Measurements from ENCODE around the gene ENPEP. TPM values are rescaled to one million over a fixed set of nuclear protein-coding genes. Genes with fewer than 3 reads are reported as not detected.

ENPEP gene
- total and polyA plus RNA-seq, 7 experiments from 2014 or later = 0.29 TPM; not detected in 6

DNA sequence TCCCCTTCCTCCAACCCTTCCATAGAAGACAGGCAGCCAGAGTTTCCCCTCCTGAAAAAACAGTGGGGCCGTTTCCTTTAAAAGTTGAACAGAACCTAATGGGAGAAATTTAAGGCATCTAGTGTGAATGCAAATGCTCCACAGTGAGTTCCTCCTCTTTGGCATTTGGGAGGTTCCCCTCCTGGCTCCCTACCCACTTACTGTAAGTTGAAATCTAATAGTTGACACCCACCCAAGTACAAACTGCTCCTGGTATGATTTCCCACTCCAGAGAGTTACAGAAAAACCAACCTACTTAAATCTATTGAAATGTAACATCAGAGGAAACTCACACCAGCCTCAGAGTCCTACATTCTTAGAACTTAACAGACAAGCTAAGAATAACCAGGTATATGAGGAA, 17.6 kb downstream of the ENPEP start:
- POLR2A ChIA-PET = no interaction called here
- Histone ChIP-seq H3K27me3 (ENCODE audit: control insufficient read depth in 2 of 2, insufficient read depth in 2 of 2, low read length in 2 of 2) (no peaks in the 10 kb centered on the region), H3K36me3 (ENCODE audit: control insufficient read depth in 2 of 3, insufficient read depth in 3 of 3, low read length in 3 of 3) (no peaks in the 10 kb centered on the region), H3K4me1 (ENCODE audit: control insufficient read depth in 2 of 2, insufficient read depth in 2 of 2, low read length in 2 of 2) (no peaks in the 10 kb centered on the region), H3K4me3 (ENCODE audit: low read length) (no peak overlapping the region), H3K27ac (ENCODE audit: low read depth, low read length) (no peak overlapping the region), H3K9me3 (ENCODE audit: control insufficient read depth in 2 of 3, low read length in 3 of 3) (no peaks in the 10 kb centered on the region)
- Mint-ChIP-seq H3K9me3 (no peaks in the 10 kb centered on the region), H3K27me3 (peaks cover 17 to 30% (median 23%) of the 10 kb centered on the region in 5 donors), H3K4me1 (no peaks in the 10 kb centered on the region), H3K36me3 (no peaks in the 10 kb centered on the region), H3K27ac (no peak overlapping the region), H3K4me3 (no peak overlapping the region)
- DNase-seq (no peak), ATAC-seq (no peak)
- intact Hi-C loops (cut with micrococcal nuclease) = no loop called here
- CTCF ChIA-PET = no interaction called here

DNA sequence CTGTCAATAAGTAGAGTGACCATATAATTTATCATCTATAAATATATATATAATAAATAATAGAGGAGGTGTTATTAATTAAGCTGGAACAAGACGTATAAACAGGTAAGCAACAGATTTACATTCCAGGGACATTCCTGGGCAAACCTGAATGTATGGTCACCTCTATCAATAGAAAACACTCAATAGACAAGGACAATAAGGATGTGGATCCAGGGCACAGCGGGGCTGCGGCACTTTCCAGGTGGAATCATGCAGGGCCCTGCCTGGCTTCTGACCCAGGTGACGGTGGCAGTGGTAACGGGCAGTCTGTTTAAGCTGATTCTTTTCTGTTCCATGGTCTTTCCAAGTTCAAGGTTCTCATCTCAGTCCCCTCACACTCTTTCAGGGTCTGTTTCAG, 22.5 kb downstream of the ENPEP start:
- no peak overlapping the region for H3K27ac ChIP-seq (ENCODE audit: low read depth, low read length)
- no peak overlapping the region for H3K4me3 ChIP-seq (ENCODE audit: low read length)
- ATAC-seq (no peak), DNase-seq (no peak)
- intact Hi-C loops (cut with micrococcal nuclease) = no loop called here
- H3K9me3 ChIP-seq (ENCODE audit: control insufficient read depth in 2 of 3, low read length in 3 of 3) = no peaks in the 10 kb centered on the region
- no peaks in the 10 kb centered on the region for H3K27me3 ChIP-seq (ENCODE audit: control insufficient read depth in 2 of 2, insufficient read depth in 2 of 2, low read length in 2 of 2)
- H3K4me1 ChIP-seq (ENCODE audit: control insufficient read depth in 2 of 2, insufficient read depth in 2 of 2, low read length in 2 of 2) = no peaks in the 10 kb centered on the region
- H3K4me1 Mint-ChIP-seq = no peaks in the 10 kb centered on the region
- H3K4me3 Mint-ChIP-seq = no peak overlapping the region
- no peaks in the 10 kb centered on the region for H3K36me3 Mint-ChIP-seq
- peaks cover 24 to 37% (median 29%) of the 10 kb centered on the region in 5 donors for H3K27me3 Mint-ChIP-seq
- ChIA-PET CTCF (no interaction called here), POLR2A (no interaction called here)
- no peak overlapping the region for H3K27ac Mint-ChIP-seq
- no peaks in the 10 kb centered on the region for H3K9me3 Mint-ChIP-seq
- no peaks in the 10 kb centered on the region for H3K36me3 ChIP-seq (ENCODE audit: control insufficient read depth in 2 of 3, insufficient read depth in 3 of 3, low read length in 3 of 3)

DNA sequence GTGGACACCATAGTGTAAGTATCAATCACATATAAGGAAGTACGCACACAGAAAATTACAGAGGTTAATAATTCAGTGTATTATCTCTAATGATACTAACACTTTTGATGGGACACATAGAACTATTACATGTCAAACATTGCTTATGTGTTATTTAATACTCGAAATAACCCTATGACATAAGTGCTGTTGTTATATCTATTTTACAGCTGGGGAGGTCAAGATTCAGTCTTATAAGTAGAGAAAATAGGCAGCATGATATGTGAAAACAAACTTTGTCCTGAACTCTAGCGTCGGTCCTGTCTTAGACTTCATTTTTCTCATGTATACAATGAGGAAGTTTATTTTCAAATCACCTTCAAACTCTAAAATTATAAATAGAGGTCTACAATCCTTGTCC, 23.2 kb downstream of the ENPEP start:
- intact Hi-C loops (cut with micrococcal nuclease) = no loop called here
- Mint-ChIP-seq H3K27ac (no peak overlapping the region), H3K4me3 (no peak overlapping the region), H3K4me1 (peaks cover 0 to 2% (median 0%) of the 10 kb centered on the region in 7 donors), H3K36me3 (no peaks in the 10 kb centered on the region), H3K27me3 (peaks cover 21 to 31% (median 29%) of the 10 kb centered on the region in 5 donors), H3K9me3 (no peaks in the 10 kb centered on the region)
- Histone ChIP-seq H3K36me3 (ENCODE audit: control insufficient read depth in 2 of 3, insufficient read depth in 3 of 3, low read length in 3 of 3) (no peaks in the 10 kb centered on the region), H3K9me3 (ENCODE audit: control insufficient read depth in 2 of 3, low read length in 3 of 3) (no peaks in the 10 kb centered on the region), H3K27ac (ENCODE audit: low read depth, low read length) (no peak overlapping the region), H3K4me3 (ENCODE audit: low read length) (no peak overlapping the region), H3K27me3 (ENCODE audit: control insufficient read depth in 2 of 2, insufficient read depth in 2 of 2, low read length in 2 of 2) (no peaks in the 10 kb centered on the region), H3K4me1 (ENCODE audit: control insufficient read depth in 2 of 2, insufficient read depth in 2 of 2, low read length in 2 of 2) (no peaks in the 10 kb centered on the region)
- CTCF ChIA-PET = no interaction called here
- no peak for DNase-seq
- ATAC-seq = no peak
- POLR2A ChIA-PET = no interaction called here

DNA sequence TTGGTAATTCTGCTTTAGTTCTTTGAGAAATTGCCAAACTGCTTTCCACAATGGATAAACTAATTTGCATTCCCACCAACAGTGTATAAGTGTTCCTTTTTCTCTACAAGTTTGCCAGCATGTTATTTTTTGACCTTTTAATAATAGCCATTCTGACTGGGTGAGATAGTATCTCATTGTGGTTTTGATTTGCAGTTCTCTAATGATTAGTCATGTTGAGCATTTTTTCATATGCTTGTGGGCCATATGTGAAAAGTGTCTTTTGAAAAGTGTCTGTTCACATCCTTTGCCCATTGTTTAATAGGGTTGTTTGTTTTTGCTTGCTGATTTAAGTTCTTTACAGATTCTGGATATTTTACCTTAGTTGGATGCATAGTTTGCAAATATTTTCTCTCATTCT, 25.9 kb downstream of the ENPEP start:
- intact Hi-C loops (cut with micrococcal nuclease) = no loop called here
- Histone ChIP-seq H3K4me1 (ENCODE audit: control insufficient read depth in 2 of 2, insufficient read depth in 2 of 2, low read length in 2 of 2) (no peaks in the 10 kb centered on the region), H3K27ac (ENCODE audit: low read depth, low read length) (no peak overlapping the region), H3K27me3 (ENCODE audit: control insufficient read depth in 2 of 2, insufficient read depth in 2 of 2, low read length in 2 of 2) (no peaks in the 10 kb centered on the region), H3K36me3 (ENCODE audit: control insufficient read depth in 2 of 3, insufficient read depth in 3 of 3, low read length in 3 of 3) (no peaks in the 10 kb centered on the region), H3K4me3 (ENCODE audit: low read length) (no peak overlapping the region), H3K9me3 (ENCODE audit: control insufficient read depth in 2 of 3, low read length in 3 of 3) (no peaks in the 10 kb centered on the region)
- ATAC-seq (no peak), DNase-seq (no peak)
- POLR2A ChIA-PET = no interaction called here
- CTCF ChIA-PET = no interaction called here
- Mint-ChIP-seq H3K36me3 (no peaks in the 10 kb centered on the region), H3K27ac (no peak overlapping the region), H3K4me3 (no peak overlapping the region), H3K27me3 (peaks cover 14 to 26% (median 21%) of the 10 kb centered on the region in 5 donors), H3K9me3 (no peaks in the 10 kb centered on the region), H3K4me1 (peaks cover 0 to 2% (median 0%) of the 10 kb centered on the region in 7 donors)

DNA sequence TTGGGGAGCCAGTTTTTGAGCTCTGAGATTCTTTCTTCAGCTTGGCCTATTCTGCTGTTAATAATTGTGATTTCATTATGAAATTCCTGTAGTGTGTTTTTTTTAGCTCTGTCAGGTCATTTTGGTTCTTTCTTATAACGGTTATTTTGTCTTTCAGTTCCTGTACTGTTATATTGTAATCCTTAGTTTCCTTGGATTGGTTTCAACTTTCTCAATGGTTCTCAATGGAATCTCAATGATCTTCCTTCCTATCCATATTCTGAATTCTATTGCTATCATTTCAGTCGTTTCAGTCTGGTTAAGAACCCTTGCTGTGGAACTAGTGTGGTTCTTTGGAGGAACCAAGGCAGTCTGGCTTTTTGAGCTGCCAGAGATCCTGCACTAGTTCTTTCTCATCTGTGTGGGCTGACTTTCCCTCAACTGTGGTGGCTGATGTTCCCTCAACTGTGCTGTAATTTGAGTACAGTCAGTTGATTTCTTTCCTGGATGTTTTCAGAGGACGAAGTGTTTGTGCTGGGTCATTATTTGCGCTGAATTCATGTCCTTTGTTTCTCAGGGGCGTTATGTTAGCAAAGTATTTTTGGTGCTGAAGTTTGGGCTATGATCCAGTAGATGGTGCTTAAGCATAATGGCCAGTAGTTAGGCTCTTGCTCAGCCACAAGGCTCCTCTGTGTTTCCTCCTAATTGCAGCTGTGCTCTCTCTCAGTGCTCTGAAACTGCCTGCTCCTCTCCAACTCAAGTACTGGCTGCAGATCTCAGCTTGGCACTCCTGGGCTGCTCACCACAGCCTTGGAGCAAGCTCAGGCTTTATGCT, 27.5 kb downstream of the ENPEP start:
- peaks cover 0 to 2% (median 0%) of the 10 kb centered on the region in 7 donors for H3K4me1 Mint-ChIP-seq
- H3K27me3 Mint-ChIP-seq = peaks cover 7 to 30% (median 16%) of the 10 kb centered on the region in 5 donors
- Histone ChIP-seq H3K36me3 (ENCODE audit: control insufficient read depth in 2 of 3, insufficient read depth in 3 of 3, low read length in 3 of 3) (no peaks in the 10 kb centered on the region), H3K4me3 (ENCODE audit: low read length) (no peak overlapping the region), H3K27ac (ENCODE audit: low read depth, low read length) (no peak overlapping the region), H3K4me1 (ENCODE audit: control insufficient read depth in 2 of 2, insufficient read depth in 2 of 2, low read length in 2 of 2) (no peaks in the 10 kb centered on the region), H3K27me3 (ENCODE audit: control insufficient read depth in 2 of 2, insufficient read depth in 2 of 2, low read length in 2 of 2) (no peaks in the 10 kb centered on the region), H3K9me3 (ENCODE audit: control insufficient read depth in 2 of 3, low read length in 3 of 3) (no peaks in the 10 kb centered on the region)
- intact Hi-C loops (cut with micrococcal nuclease) = no loop called here
- no peaks in the 10 kb centered on the region for H3K36me3 Mint-ChIP-seq
- no peaks in the 10 kb centered on the region for H3K9me3 Mint-ChIP-seq
- ChIA-PET CTCF (interaction anchor here (0.9 kb wide), 1 partner anchor 12 kb away, joined by 3 read pairs; no protein-coding TSS in a partner anchor), POLR2A (no interaction called here)
- no peak overlapping the region for H3K4me3 Mint-ChIP-seq
- ATAC-seq (no peak), DNase-seq (no peak)
- H3K27ac Mint-ChIP-seq = no peak overlapping the region

DNA sequence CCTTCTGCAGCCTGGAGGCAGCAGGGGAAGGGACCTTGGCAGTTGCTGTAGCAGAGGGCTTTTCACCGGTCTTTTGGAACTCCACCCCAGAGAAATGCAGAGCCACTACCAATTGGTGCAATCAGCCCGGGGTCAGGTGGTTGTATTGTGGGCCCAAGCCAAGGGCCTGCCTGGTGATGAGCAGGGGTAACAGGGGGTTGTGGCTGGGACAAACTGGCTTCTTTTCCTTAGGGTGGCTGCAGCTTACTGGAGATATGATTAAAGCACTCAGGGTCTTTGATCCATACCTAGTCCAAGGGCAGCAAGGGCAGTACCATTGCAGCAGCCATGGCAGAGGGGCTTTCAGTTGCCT, 28.1 kb downstream of the ENPEP start:
- Mint-ChIP-seq H3K36me3 (no peaks in the 10 kb centered on the region), H3K4me3 (no peak overlapping the region), H3K27me3 (peaks cover 2 to 30% (median 14%) of the 10 kb centered on the region in 5 donors), H3K4me1 (peaks cover 0 to 2% (median 0%) of the 10 kb centered on the region in 7 donors), H3K27ac (no peak overlapping the region), H3K9me3 (no peaks in the 10 kb centered on the region)
- no peak for ATAC-seq
- no peak for DNase-seq
- ChIA-PET CTCF (no interaction called here), POLR2A (no interaction called here)
- Histone ChIP-seq H3K4me1 (ENCODE audit: control insufficient read depth in 2 of 2, insufficient read depth in 2 of 2, low read length in 2 of 2) (no peaks in the 10 kb centered on the region), H3K4me3 (ENCODE audit: low read length) (no peak overlapping the region), H3K9me3 (ENCODE audit: control insufficient read depth in 2 of 3, low read length in 3 of 3) (no peaks in the 10 kb centered on the region), H3K27ac (ENCODE audit: low read depth, low read length) (no peak overlapping the region), H3K27me3 (ENCODE audit: control insufficient read depth in 2 of 2, insufficient read depth in 2 of 2, low read length in 2 of 2) (no peaks in the 10 kb centered on the region), H3K36me3 (ENCODE audit: control insufficient read depth in 2 of 3, insufficient read depth in 3 of 3, low read length in 3 of 3) (no peaks in the 10 kb centered on the region)
- intact Hi-C loops (cut with micrococcal nuclease) = no loop called here

DNA sequence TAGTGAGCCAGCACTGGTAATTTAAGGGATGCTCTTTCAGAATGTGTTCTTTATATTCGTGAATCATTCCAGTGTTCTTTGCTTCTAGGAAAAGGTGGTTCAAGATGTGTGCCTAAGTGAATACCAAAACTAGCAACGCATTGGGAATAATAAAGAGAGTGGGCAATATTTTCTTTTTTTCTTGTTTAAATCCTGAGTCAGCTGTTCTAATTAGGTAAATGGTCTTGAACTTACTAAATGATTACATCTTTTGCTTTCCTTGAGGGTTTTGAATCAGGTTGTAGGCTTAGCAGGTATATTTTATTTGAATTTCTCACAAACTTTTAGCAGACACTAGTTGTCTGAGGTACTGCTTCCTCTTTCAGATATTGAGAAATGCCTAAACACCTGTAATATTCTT, 29.5 kb downstream of the ENPEP start:
- H3K27ac ChIP-seq (ENCODE audit: low read depth, low read length) = no peak overlapping the region
- Mint-ChIP-seq H3K4me3 (no peak overlapping the region), H3K27me3 (peaks cover 0 to 27% (median 8%) of the 10 kb centered on the region in 5 donors), H3K27ac (no peak overlapping the region), H3K9me3 (no peaks in the 10 kb centered on the region), H3K4me1 (peaks cover 0 to 2% (median 0%) of the 10 kb centered on the region in 7 donors), H3K36me3 (no peaks in the 10 kb centered on the region)
- CTCF ChIA-PET = no interaction called here
- POLR2A ChIA-PET = no interaction called here
- no peak overlapping the region for H3K4me3 ChIP-seq (ENCODE audit: low read length)
- no peak for ATAC-seq
- no peak for DNase-seq
- H3K36me3 ChIP-seq (ENCODE audit: control insufficient read depth in 2 of 3, insufficient read depth in 3 of 3, low read length in 3 of 3) = no peaks in the 10 kb centered on the region
- H3K9me3 ChIP-seq (ENCODE audit: control insufficient read depth in 2 of 3, low read length in 3 of 3) = no peaks in the 10 kb centered on the region
- no peaks in the 10 kb centered on the region for H3K4me1 ChIP-seq (ENCODE audit: control insufficient read depth in 2 of 2, insufficient read depth in 2 of 2, low read length in 2 of 2)
- no peaks in the 10 kb centered on the region for H3K27me3 ChIP-seq (ENCODE audit: control insufficient read depth in 2 of 2, insufficient read depth in 2 of 2, low read length in 2 of 2)
- intact Hi-C loops (cut with micrococcal nuclease) = no loop called here
